ENCODE data around the gene RSPH10B. TPM values are rescaled to one million over a fixed set of nuclear protein-coding genes. Genes with fewer than 3 reads are reported as not detected.
A peak's percentile ranks its signal among the peaks of the same experiment; 100 is the strongest.
"Not testable (repeated sequence)": the region's sequence is repeated elsewhere in the genome, so short reads cannot be mapped to it uniquely, and the experiment has no call there.

RSPH10B gene
- total RNA-seq, 1 experiment from 2014 or later = not detected

GRCh38 chr7:5934945-5935450 is 35.5 kb downstream of the RSPH10B start:
- H3K79me2 ChIP-seq (ENCODE audit: low read depth); H3K4me1 ChIP-seq (replicated peaks; ENCODE audit: insufficient read depth); H3F3A ChIP-seq (ENCODE audit: insufficient read depth, low read depth); POLR2A ChIA-PET (ENCODE audit: unreplicated experiment); intact Hi-C loops (cut with micrococcal nuclease; ENCODE audit: unreplicated experiment); H2AFZ ChIP-seq; H3K36me3 ChIP-seq (ENCODE audit: low read depth); H3K9me2 ChIP-seq (ENCODE audit: insufficient read depth); H3K4me3 ChIP-seq; CTCF ChIA-PET; H3K27ac ChIP-seq; H3K27me3 ChIP-seq (ENCODE audit: insufficient read depth, low read depth); DNase-seq; H4K20me1 ChIP-seq (ENCODE audit: insufficient read depth); BruUV-seq (replicated peaks); H3K4me2 ChIP-seq; H3K9me3 ChIP-seq (ENCODE audit: insufficient read depth, low read depth): not testable (repeated sequence)

- H3K9me2 ChIP-seq (ENCODE audit: insufficient read depth); CTCF ChIA-PET; H3K4me2 ChIP-seq; H3K36me3 ChIP-seq (ENCODE audit: low read depth); H4K20me1 ChIP-seq (ENCODE audit: insufficient read depth); H3F3A ChIP-seq (ENCODE audit: insufficient read depth, low read depth); intact Hi-C loops (cut with micrococcal nuclease; ENCODE audit: unreplicated experiment); H2AFZ ChIP-seq; H3K4me3 ChIP-seq; H3K9me3 ChIP-seq (ENCODE audit: insufficient read depth, low read depth); H3K4me1 ChIP-seq (replicated peaks; ENCODE audit: insufficient read depth); POLR2A ChIA-PET (ENCODE audit: unreplicated experiment); H3K79me2 ChIP-seq (ENCODE audit: low read depth); H3K27ac ChIP-seq; BruUV-seq (replicated peaks); H3K27me3 ChIP-seq (ENCODE audit: insufficient read depth, low read depth): not testable (repeated sequence)
- peak in 1 of 2 experiments; percentile 9 for DNase-seq
Observed at GRCh38 chr7:5931905-5932644, 38.4 kb downstream of the RSPH10B start.

DNA sequence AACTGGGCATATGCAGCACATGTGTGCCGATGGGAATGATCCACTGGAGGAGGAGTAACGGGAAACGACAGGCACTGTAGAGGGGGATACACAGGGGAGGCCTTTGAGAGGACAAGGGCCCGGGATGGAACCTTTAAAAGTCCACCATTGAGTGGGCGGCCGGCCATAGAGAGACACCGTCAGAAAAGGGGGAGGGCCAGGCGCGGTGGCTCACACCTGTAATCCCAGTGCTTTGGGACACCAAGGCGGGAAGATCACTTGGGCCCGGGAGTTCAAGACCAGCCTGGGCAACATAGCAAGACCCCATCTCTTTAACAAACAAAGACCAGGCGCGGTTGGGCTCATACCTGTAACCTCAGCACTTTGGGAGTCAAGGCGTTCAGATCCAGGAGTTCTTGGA is 39.2 kb downstream of the RSPH10B start:
- H3K36me3 ChIP-seq (ENCODE audit: low read depth); H2AFZ ChIP-seq; H3K4me1 ChIP-seq (replicated peaks; ENCODE audit: insufficient read depth); H3K9me2 ChIP-seq (ENCODE audit: insufficient read depth); DNase-seq; BruUV-seq (replicated peaks); H3K4me3 ChIP-seq; H3F3A ChIP-seq (ENCODE audit: insufficient read depth, low read depth); CTCF ChIA-PET; H3K27ac ChIP-seq; H3K9me3 ChIP-seq (ENCODE audit: insufficient read depth, low read depth); H4K20me1 ChIP-seq (ENCODE audit: insufficient read depth); H3K79me2 ChIP-seq (ENCODE audit: low read depth); H3K27me3 ChIP-seq (ENCODE audit: insufficient read depth, low read depth); intact Hi-C loops (cut with micrococcal nuclease; ENCODE audit: unreplicated experiment); POLR2A ChIA-PET (ENCODE audit: unreplicated experiment); H3K4me2 ChIP-seq: not testable (repeated sequence)

DNA sequence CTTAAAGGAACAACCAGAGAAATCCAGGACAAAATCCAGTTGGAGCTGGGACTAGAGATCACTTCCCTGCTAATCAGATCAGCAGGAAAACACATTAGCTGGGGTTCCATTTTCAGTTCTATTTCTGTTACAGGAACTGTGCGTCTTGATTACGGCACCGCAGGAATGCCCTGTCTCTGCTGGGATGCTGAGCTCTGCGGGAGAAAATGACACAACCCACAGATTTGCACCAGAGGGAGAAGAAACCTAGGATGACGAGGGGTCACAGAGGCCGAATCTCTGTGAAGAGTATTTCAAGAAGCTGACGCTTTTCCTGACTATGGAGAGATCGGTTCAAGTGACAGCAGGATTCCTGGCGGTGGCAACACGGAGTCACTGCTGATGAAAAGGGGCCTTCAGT is 40.2 kb downstream of the RSPH10B start:
- H3K27me3 ChIP-seq (ENCODE audit: insufficient read depth, low read depth); H3K79me2 ChIP-seq (ENCODE audit: low read depth); H4K20me1 ChIP-seq (ENCODE audit: insufficient read depth); H3K4me3 ChIP-seq; intact Hi-C loops (cut with micrococcal nuclease; ENCODE audit: unreplicated experiment); H2AFZ ChIP-seq; H3K27ac ChIP-seq; H3K4me2 ChIP-seq; BruUV-seq (replicated peaks); H3K9me3 ChIP-seq (ENCODE audit: insufficient read depth, low read depth); H3K4me1 ChIP-seq (replicated peaks; ENCODE audit: insufficient read depth); POLR2A ChIA-PET (ENCODE audit: unreplicated experiment); CTCF ChIA-PET; H3K36me3 ChIP-seq (ENCODE audit: low read depth); H3K9me2 ChIP-seq (ENCODE audit: insufficient read depth); DNase-seq; H3F3A ChIP-seq (ENCODE audit: insufficient read depth, low read depth): not testable (repeated sequence)

DNA sequence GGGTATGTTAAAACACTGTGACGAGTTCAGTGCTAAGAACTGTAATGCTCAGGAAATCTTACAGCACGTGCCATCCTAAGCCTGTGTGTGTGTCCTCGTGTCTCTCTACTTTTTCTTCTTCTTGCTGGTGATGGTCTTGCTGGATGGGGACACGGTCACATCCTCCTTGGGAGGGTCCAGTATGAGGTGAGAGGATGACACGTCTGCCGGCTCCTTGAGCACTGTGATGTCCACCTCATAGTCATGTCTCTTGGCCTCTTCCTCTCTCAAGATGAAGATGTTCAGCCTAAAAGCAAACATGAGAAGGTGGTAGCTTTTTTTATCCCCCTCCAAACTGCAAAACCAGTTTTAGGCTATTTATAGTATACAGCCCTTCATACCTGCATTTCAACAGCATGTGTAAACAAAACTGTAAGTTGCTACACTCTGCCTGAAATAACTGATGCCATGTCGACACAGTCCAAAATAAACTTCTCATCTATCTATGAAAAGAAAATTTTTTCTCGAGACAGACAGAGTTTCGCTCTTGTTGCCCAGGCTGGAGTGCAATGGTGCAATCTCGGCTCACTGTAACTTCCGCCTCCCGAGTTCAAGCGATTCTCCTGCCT is 44.1 kb downstream of the RSPH10B start:
- H3K9me3 ChIP-seq (ENCODE audit: insufficient read depth, low read depth); H3F3A ChIP-seq (ENCODE audit: insufficient read depth, low read depth); POLR2A ChIA-PET (ENCODE audit: unreplicated experiment); CTCF ChIA-PET; H3K4me2 ChIP-seq; H3K79me2 ChIP-seq (ENCODE audit: low read depth); H3K4me1 ChIP-seq (replicated peaks; ENCODE audit: insufficient read depth); H2AFZ ChIP-seq; H3K4me3 ChIP-seq; intact Hi-C loops (cut with micrococcal nuclease; ENCODE audit: unreplicated experiment); DNase-seq; H3K36me3 ChIP-seq (ENCODE audit: low read depth); H3K9me2 ChIP-seq (ENCODE audit: insufficient read depth); BruUV-seq (replicated peaks); H3K27ac ChIP-seq; H4K20me1 ChIP-seq (ENCODE audit: insufficient read depth); H3K27me3 ChIP-seq (ENCODE audit: insufficient read depth, low read depth): not testable (repeated sequence)

- POLR2A ChIA-PET (ENCODE audit: unreplicated experiment); H4K20me1 ChIP-seq (ENCODE audit: insufficient read depth); DNase-seq; H3K9me2 ChIP-seq (ENCODE audit: insufficient read depth); H3F3A ChIP-seq (ENCODE audit: insufficient read depth, low read depth); CTCF ChIA-PET; H2AFZ ChIP-seq; H3K36me3 ChIP-seq (ENCODE audit: low read depth); H3K27ac ChIP-seq; H3K79me2 ChIP-seq (ENCODE audit: low read depth); H3K4me3 ChIP-seq; H3K4me2 ChIP-seq; H3K9me3 ChIP-seq (ENCODE audit: insufficient read depth, low read depth); intact Hi-C loops (cut with micrococcal nuclease; ENCODE audit: unreplicated experiment); BruUV-seq (replicated peaks); H3K27me3 ChIP-seq (ENCODE audit: insufficient read depth, low read depth); H3K4me1 ChIP-seq (replicated peaks; ENCODE audit: insufficient read depth): not testable (repeated sequence)
Observed at GRCh38 chr7:5924630-5925029, 45.9 kb downstream of the RSPH10B start.

DNA sequence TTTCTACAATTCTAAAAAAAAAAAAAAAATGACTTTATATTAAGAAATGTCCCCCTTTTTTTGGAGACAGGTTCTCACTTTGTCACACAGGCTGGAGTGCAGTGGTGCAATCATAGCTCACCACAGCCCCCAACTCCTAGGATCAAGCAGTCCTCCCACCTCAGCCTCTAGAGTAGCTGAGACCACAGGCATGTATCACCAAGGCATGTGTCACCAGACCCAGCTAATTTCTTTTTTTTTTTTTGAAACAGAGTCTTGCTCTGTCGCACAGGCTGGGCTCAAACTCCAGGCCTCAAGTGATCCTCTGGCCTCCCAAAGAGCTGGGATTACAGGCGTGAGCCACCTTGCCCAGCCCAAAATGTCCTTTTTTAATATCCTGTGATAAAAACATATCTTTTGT is 46.3 kb downstream of the RSPH10B start:
- H3K4me2 ChIP-seq; BruUV-seq (replicated peaks); intact Hi-C loops (cut with micrococcal nuclease; ENCODE audit: unreplicated experiment); H3K36me3 ChIP-seq (ENCODE audit: low read depth); H3K27me3 ChIP-seq (ENCODE audit: insufficient read depth, low read depth); H3K79me2 ChIP-seq (ENCODE audit: low read depth); H3K4me3 ChIP-seq; H3F3A ChIP-seq (ENCODE audit: insufficient read depth, low read depth); H3K27ac ChIP-seq; H3K9me2 ChIP-seq (ENCODE audit: insufficient read depth); H4K20me1 ChIP-seq (ENCODE audit: insufficient read depth); CTCF ChIA-PET; H2AFZ ChIP-seq; POLR2A ChIA-PET (ENCODE audit: unreplicated experiment); H3K9me3 ChIP-seq (ENCODE audit: insufficient read depth, low read depth); H3K4me1 ChIP-seq (replicated peaks; ENCODE audit: insufficient read depth); DNase-seq: not testable (repeated sequence)
